GM10248 (cell line): ENCODE measurements around the gene MYOZ2.

Experiments used
- CTCF ChIA-PET: fragments of 300-600 bp; sonication (Branson Sonifier 250); formaldehyde crosslinking; extraction: SDS; loops from one replicate; lab custom pipeline; 2021; ENCODE audit warnings: antibody characterized with exemption; lab: Yijun Ruan, JAX
- POLR2A ChIA-PET: fragments of 350-650 bp; sonication (Branson Sonifier 250); formaldehyde crosslinking; extraction: SDS; loops from one replicate; lab custom pipeline; 2020; ENCODE audit warnings: antibody characterized with exemption; lab: Yijun Ruan, JAX
- DNase-seq: peaks from one replicate; pipeline ENCODE4 v3.0.0; 2012; ENCODE audit errors: extremely low spot score
- CTCF ChIP-seq: IDR thresholded peaks from 2 replicates; pipeline ENCODE4 v1.5.1; 2012; ENCODE audit warnings: mild to moderate bottlenecking, low read depth; ENCODE audit errors: extremely low read depth, missing control alignments, control extremely low read depth

Gene MYOZ2

GRCh38 chr4:119191505-119191904 is 55.9 kb downstream of the MYOZ2 start:
- DNase-seq, result no peak
- POLR2A ChIA-PET, result no interaction called here
- CTCF ChIA-PET, result interaction anchor here (1.5 kb wide), 1 partner anchor 18 kb away, joined by 4 read pairs; no protein-coding TSS in a partner anchor
- TF ChIP-seq CTCF, result no peak

GRCh38 chr4:119197772-119198212 is 62.2 kb downstream of the MYOZ2 start:
- no peak for TF ChIP-seq CTCF
- POLR2A ChIA-PET, result no interaction called here
- DNase-seq, result no peak
- CTCF ChIA-PET, result interaction anchor here (1.6 kb wide), 1 partner anchor 30 kb away, joined by 3 read pairs; no protein-coding TSS in a partner anchor

- DNase-seq, result no peak
- TF ChIP-seq CTCF, result no peak
- CTCF ChIA-PET, result no interaction called here
- POLR2A ChIA-PET, result no interaction called here
Observed at GRCh38 chr4:119204916-119205315, 69.3 kb downstream of the MYOZ2 start.

- ChIA-PET POLR2A (no interaction called here), CTCF (no interaction called here)
- no peak for TF ChIP-seq CTCF
- no peak for DNase-seq
Observed at GRCh38 chr4:119205690-119206089, 70.1 kb downstream of the MYOZ2 start.

- CTCF ChIA-PET, result no interaction called here
- POLR2A ChIA-PET, result interaction anchor here (0.7 kb wide), 1 partner anchor 153 kb away, joined by 3 read pairs; no protein-coding TSS in a partner anchor
- DNase-seq, result no peak
- TF ChIP-seq CTCF, result no peak
Observed at GRCh38 chr4:119206178-119206577, 70.5 kb downstream of the MYOZ2 start.

GRCh38 chr4:119207051-119207450 is 71.4 kb downstream of the MYOZ2 start:
- ChIA-PET POLR2A (no interaction called here), CTCF (interaction anchor here (1.0 kb wide), 1 partner anchor 31 kb away, joined by 3 read pairs; no protein-coding TSS in a partner anchor)
- DNase-seq, result no peak

More at GRCh38 chr4:119207051-119207450, 71.4 kb downstream of the MYOZ2 start:
- TF ChIP-seq CTCF, result no peak
